ENCODE results near the gene ACAP1.
"Not testable (repeated sequence)": the region's sequence is repeated elsewhere in the genome, so short reads cannot be mapped to it uniquely, and the experiment has no call there.

Gene ACAP1

DNA sequence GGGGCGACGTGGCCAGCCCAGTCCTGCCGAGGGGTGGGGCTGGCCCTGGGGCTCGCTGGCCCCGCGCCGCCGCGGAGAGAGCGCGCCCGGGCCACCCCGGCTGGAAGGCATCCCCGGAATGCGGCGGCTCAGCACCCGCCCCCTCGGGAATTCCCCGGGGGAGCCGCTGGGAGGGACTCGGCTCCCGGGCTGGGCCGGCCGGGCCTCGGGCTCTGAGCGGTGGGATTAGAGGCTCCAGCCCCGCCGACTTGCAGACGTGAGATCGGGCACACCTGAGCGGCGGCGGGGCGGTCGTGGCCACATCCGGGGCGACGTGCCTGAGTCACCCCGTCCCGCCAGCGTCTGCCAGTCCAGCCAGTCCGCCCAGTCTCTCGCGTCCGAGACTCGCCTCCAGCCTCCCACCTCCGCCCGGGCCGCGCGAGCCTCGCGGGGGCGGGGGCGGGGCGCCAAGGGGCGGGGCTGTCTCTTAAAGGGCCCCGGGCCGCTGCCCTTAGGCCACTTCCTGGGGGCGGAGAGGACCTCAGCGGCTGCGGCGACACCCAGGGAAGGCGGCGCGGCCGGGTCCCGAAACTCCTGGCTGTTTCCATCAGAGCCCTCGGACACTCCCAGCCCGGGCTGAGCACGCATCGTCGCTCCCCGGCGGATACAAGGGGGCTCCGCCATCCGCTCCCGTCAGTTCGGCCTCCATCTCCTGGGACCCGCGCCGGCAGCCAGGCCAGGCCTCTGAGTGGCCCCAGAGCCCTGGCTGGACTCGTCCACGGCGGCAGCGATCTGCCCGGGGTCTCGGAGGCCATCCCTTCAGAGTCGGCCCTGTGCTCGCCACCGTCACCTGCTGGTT is 15.6 kb downstream of the ACAP1 start, which contains the start of gene KCTD11:
Gene KCTD11 (plus strand): TSS at position 498 of the 838 bp plus-strand sequence.
- Mint-ChIP-seq H3K9me3 (no peaks in the 10 kb centered on the region), H3K4me1 (peaks cover 30% of the 10 kb centered on the region)

DNA sequence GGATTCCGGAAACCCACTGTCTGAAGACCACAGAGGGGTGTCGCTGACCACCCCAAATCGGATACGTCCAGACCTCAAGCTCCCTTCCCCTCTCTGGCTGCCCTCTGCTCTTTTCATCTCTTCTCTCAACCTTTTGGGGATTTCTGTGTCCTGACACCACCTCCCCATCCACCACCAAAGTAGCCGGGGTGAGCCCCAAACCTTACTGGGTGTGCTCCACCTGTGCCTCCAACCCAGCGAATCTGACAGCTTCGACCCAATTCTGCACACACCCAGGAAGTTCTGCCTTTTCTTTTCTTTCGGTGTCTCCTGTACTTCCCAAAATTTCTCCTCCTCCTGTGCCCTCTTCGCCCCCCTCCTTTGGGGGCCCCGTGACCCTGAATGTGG is 16.2 kb downstream of the ACAP1 start:
- H3K27me3 Mint-ChIP-seq, result no peaks in the 10 kb centered on the region
- no peak for DNase-seq (ENCODE audit: low spot score in 2 of 2)
- peaks cover 30% of the 10 kb centered on the region for H3K4me1 Mint-ChIP-seq
- peak overlapping the region; percentile 96 for H3K4me3 Mint-ChIP-seq
- peak overlapping the region; percentile 90 for H3K27ac Mint-ChIP-seq
- no peaks in the 10 kb centered on the region for H3K9me3 Mint-ChIP-seq
- ATAC-seq (ENCODE audit: low read depth), result no peak
- peaks cover 4% of the 10 kb centered on the region for H3K36me3 Mint-ChIP-seq

More for the DNA sequence above, 15.6 kb downstream of the ACAP1 start, which contains the start of gene KCTD11:
- ATAC-seq (ENCODE audit: low read depth), result peak; percentile 42
- Mint-ChIP-seq H3K36me3 (peaks cover 8% of the 10 kb centered on the region), H3K4me3 (peak within 1 kb of the TSS; percentile 96), H3K27ac (peak within 1 kb of the TSS; percentile 90), H3K27me3 (no peaks in the 10 kb centered on the region)
- DNase-seq (ENCODE audit: low spot score in 2 of 2), result peak; percentile 50 to 68

DNA sequence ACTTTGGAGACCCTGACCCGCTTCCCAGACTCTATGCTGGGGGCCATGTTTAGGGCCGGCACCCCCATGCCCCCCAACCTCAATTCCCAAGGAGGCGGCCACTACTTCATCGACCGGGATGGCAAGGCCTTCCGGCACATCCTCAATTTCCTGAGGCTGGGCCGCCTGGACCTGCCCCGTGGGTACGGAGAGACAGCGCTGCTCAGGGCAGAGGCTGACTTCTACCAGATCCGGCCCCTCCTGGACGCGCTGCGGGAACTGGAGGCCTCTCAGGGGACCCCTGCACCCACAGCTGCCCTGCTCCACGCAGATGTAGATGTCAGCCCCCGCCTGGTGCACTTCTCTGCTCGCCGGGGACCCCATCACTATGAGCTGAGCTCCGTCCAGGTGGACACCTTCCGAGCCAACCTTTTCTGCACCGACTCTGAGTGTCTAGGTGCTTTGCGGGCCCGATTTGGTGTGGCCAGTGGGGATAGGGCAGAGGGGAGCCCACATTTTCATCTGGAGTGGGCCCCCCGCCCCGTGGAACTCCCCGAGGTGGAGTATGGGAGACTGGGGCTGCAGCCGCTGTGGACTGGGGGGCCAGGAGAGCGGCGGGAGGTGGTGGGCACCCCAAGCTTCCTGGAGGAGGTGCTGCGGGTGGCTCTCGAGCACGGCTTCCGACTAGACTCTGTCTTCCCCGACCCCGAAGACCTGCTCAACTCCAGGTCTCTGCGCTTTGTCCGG is 16.7 kb downstream of the ACAP1 start:
- Mint-ChIP-seq H3K4me3 (peak overlapping the region; percentile 96), H3K36me3 (peaks cover 3% of the 10 kb centered on the region), H3K9me3 (no peaks in the 10 kb centered on the region), H3K27ac (peak overlapping the region; percentile 90), H3K4me1 (peaks cover 30% of the 10 kb centered on the region), H3K27me3 (no peaks in the 10 kb centered on the region)
- ATAC-seq (ENCODE audit: low read depth), result no peak
- DNase-seq (ENCODE audit: low spot score in 2 of 2), result no peak

DNA sequence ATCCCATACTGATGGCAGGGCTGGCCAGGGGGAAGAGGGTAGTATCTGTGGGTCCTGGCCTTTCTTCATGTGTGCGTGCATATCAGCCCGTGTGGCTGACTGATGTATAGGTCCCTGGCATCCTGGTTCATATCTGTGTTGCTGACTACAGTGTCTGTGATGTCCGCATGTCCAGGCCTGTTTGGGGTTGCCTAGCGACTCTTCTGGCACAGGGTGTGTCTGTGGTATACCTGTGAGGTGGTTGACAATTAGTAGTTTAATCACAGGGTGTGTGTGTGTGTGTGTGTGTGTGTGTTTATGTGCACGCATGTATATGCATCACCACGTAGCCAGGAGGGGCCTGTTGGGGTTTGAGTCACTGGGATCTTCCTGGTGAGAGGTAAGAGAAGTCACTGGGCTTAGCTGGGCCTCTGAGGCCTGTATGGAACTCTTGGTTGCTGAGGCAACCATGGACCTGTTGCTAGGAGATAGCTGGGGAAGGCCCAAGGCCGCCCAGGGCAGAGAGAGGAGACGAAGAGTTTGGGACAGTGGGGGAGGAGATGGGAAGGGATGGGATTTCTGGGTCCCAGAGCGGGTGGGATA is 18.0 kb downstream of the ACAP1 start:
- peaks cover 26% of the 10 kb centered on the region for H3K4me1 Mint-ChIP-seq
- no peaks in the 10 kb centered on the region for H3K36me3 Mint-ChIP-seq
- ATAC-seq (ENCODE audit: low read depth) (no peak), DNase-seq (ENCODE audit: low spot score in 2 of 2) (no peak)
- no peaks in the 10 kb centered on the region for H3K9me3 Mint-ChIP-seq
- no peaks in the 10 kb centered on the region for H3K27me3 Mint-ChIP-seq
- no peak overlapping the region for H3K4me3 Mint-ChIP-seq
- H3K27ac Mint-ChIP-seq, result peak overlapping the region; percentile 54

DNA sequence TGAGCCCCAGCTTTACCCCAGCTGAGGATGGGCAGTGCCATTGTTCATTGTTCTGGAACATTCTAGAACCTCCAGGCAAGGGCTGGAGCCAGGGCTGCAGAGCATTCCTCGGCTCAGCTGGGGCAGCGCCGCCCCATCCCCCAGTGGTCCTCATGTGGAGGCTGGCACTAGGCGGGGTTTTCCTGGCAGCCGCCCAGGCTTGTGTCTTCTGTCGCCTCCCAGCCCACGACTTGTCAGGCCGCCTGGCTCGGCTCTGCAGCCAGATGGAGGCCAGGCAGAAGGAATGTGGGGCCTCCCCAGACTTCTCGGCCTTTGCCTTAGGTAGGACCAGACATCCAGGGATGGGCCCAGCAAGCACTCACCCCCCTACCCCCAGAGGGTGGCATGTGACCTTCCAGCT is 18.7 kb downstream of the ACAP1 start, which contains the start of gene TMEM95:
Gene TMEM95 (plus strand): TSS at position 104 of the 400 bp plus-strand sequence. CDS start 49 bp downstream, at position 153.
- DNase-seq (ENCODE audit: low spot score in 2 of 2) (no peak), ATAC-seq (ENCODE audit: low read depth) (no peak)
- Mint-ChIP-seq H3K4me1 (peaks cover 23% of the 10 kb centered on the region), H3K4me3 (no peak within 1 kb of the TSS), H3K36me3 (no peaks in the 10 kb centered on the region), H3K9me3 (no peaks in the 10 kb centered on the region), H3K27ac (peak within 1 kb of the TSS; percentile 54), H3K27me3 (no peaks in the 10 kb centered on the region)

DNA sequence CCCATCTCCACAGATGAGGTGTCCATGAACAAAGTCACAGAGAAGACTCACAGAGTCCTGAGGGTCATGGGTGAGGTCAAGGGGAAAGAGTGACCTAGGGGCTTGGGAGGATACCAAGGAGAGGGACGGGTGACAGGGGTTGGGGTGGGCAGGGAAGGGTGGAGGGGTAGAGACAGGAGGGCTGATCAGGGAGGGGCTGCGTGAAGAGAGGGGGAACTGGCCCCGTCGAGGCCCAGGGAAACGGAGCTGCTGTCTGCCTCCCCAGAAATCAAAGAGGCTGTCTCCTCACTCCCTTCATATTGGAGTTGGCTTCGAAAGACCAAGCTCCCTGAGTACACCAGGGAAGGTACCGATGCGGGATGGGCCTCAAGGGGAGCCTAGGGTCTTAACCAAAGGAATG is 19.2 kb downstream of the ACAP1 start:
- Mint-ChIP-seq H3K27ac (no peak overlapping the region), H3K4me1 (peaks cover 20% of the 10 kb centered on the region), H3K36me3 (no peaks in the 10 kb centered on the region), H3K9me3 (no peaks in the 10 kb centered on the region), H3K27me3 (no peaks in the 10 kb centered on the region), H3K4me3 (no peak overlapping the region)
- no peak for DNase-seq (ENCODE audit: low spot score in 2 of 2)
- no peak for ATAC-seq (ENCODE audit: low read depth)

DNA sequence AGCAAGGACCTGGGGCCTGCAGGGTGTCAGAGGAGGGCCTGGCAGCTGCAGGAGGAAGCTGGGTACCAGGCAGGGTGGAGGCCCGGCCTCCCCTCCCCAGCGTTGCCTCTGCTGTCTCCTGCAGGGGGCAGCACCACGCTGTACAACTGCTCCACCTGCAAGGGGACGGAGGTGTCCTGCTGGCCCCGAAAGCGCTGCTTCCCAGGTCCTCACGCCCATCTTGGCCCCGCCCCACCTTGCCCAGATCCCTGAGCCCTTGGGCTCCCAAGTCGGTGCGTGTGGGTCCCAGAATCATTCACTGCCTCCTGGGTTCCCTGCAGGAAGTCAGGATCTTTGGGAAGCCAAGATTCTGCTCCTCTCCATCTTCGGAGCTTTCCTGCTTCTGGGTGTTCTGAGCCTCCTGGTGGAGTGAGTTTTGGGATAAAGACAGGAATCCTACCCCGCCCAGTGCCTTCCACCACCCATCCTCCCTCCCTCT is 19.8 kb downstream of the ACAP1 start:
- no peak overlapping the region for H3K27ac Mint-ChIP-seq
- no peaks in the 10 kb centered on the region for H3K9me3 Mint-ChIP-seq
- DNase-seq (ENCODE audit: low spot score in 2 of 2) (peak; percentile 87 to 88), ATAC-seq (ENCODE audit: low read depth) (peak; percentile 71)
- H3K4me1 Mint-ChIP-seq, result peaks cover 20% of the 10 kb centered on the region
- H3K27me3 Mint-ChIP-seq, result no peaks in the 10 kb centered on the region
- H3K4me3 Mint-ChIP-seq, result no peak overlapping the region
- no peaks in the 10 kb centered on the region for H3K36me3 Mint-ChIP-seq

DNA sequence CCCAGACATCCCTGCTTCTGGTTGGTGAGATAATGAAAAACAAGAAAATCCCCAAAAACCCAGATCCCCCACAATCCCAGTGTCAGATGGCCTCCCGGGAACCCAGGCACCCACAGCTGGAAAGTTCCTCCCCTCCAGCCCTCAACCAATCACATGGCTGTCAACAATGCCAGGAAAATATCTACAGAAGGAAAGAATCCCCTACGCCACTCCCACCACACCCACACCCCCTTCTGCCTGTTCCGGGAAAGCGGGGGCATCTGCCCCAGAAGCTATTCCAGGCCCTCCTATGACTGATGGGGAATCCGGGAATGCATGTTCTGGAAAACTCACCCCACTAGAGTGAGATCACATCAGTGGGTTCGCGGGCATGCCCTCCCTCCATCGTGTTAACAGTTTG is 20.4 kb downstream of the ACAP1 start:
- Mint-ChIP-seq H3K27me3 (peaks cover 1% of the 10 kb centered on the region), H3K9me3 (no peaks in the 10 kb centered on the region), H3K4me3 (no peak overlapping the region), H3K27ac (no peak overlapping the region), H3K4me1 (peaks cover 17% of the 10 kb centered on the region), H3K36me3 (no peaks in the 10 kb centered on the region)
- DNase-seq (ENCODE audit: low spot score in 2 of 2) (no peak), ATAC-seq (ENCODE audit: low read depth) (no peak)

DNA sequence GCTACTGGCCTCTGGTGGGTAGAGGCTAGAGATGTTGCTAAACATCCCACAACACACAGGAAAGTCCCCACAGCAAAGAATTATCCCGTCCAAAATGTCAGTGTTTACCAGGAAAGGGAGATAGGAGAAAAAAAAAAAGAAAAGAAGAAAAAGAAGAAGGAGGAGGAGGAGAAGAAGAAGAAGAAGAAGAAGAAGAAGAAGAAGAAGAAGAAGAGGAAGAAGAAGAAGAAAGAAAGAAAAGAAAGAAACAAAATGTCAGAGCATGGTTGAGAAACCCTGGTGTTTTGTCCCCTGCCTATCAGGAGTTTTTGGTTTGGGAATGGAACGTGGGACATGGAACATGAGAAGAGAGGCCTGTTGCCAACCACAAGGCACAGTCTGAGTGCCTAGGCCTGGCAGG is 21.1 kb downstream of the ACAP1 start:
- H3K36me3 Mint-ChIP-seq, result no peaks in the 10 kb centered on the region
- no peaks in the 10 kb centered on the region for H3K9me3 Mint-ChIP-seq
- peaks cover 16% of the 10 kb centered on the region for H3K4me1 Mint-ChIP-seq
- no peak overlapping the region for H3K4me3 Mint-ChIP-seq
- DNase-seq (ENCODE audit: low spot score in 2 of 2) (no peak), ATAC-seq (ENCODE audit: low read depth) (no peak)
- peaks cover 5% of the 10 kb centered on the region for H3K27me3 Mint-ChIP-seq
- no peak overlapping the region for H3K27ac Mint-ChIP-seq

DNA sequence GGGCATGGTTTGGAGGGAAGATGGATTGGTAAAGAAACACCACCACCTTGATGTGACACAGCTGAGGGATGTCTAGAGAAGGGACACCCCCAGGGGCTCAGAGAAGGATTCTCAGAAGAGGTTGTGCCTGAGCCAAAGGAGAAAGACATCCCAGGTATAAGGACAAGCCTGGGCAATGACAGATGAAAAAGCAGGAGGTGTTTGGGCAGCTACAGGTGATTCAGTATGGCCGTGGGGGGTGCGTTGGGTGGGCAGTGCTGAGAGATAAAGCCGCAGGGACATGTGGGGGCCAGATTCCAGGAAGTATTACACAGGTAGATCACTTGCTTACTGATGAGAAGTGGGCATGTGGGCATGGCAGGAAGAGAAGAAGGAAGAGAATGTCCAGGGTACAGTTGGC is 25.6 kb downstream of the ACAP1 start:
- DNase-seq (ENCODE audit: low spot score in 2 of 2), result no peak
- Mint-ChIP-seq H3K27ac (no peak overlapping the region), H3K4me3 (no peak overlapping the region), H3K36me3 (no peaks in the 10 kb centered on the region), H3K9me3 (no peaks in the 10 kb centered on the region), H3K4me1 (no peaks in the 10 kb centered on the region), H3K27me3 (peaks cover 6% of the 10 kb centered on the region)
- ATAC-seq (ENCODE audit: low read depth), result no peak

DNA sequence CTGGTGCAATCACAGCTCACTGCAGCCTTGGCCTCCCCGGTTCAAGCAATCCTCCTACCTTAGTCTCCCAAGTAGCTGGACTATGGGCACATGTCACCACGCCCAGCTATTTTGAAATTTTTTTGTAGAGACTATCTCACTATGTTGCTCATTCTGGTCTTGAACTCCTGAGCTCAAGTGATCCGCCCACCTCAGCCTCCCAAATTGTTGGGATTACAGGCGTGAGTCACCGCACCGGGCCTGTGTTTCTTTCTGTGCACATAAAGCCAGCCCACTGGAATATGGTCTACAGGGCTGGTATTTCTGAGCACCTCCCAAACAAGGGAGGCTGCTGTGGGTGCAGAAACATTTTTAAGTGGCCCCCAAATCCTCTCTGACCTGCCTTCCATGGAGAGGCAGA is 27.0 kb downstream of the ACAP1 start:
- no peak for DNase-seq (ENCODE audit: low spot score in 2 of 2)
- Mint-ChIP-seq H3K9me3 (no peaks in the 10 kb centered on the region), H3K27me3 (peaks cover 8% of the 10 kb centered on the region), H3K27ac (no peak overlapping the region), H3K4me1 (peaks cover 2% of the 10 kb centered on the region), H3K4me3 (no peak overlapping the region), H3K36me3 (no peaks in the 10 kb centered on the region)
- ATAC-seq (ENCODE audit: low read depth), result no peak

DNA sequence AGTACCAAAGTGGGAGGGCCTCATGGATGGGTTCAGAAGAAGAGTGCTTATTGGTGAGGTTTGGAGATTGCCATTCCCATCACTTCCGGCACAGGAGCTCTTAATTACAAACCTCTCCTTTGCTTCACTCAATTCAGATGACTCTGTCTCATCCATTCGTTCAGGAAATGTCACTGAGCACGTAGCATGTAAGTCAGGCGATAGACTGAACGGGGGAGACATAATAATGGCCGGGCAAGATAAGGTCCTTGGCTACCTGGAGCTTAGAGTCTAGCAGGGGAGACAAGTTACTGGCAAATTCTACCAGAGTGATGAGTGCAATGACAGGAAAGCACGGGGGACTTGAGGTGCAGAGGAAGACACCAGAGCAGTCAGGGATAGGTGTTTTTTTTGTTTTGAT is 29.6 kb downstream of the ACAP1 start:
- H3K4me3 Mint-ChIP-seq; H3K4me1 Mint-ChIP-seq; H3K9me3 Mint-ChIP-seq; H3K36me3 Mint-ChIP-seq; DNase-seq (ENCODE audit: low spot score in 2 of 2); H3K27ac Mint-ChIP-seq; ATAC-seq (ENCODE audit: low read depth): not testable (repeated sequence)
- peaks cover 12% of the 10 kb centered on the region for H3K27me3 Mint-ChIP-seq

DNA sequence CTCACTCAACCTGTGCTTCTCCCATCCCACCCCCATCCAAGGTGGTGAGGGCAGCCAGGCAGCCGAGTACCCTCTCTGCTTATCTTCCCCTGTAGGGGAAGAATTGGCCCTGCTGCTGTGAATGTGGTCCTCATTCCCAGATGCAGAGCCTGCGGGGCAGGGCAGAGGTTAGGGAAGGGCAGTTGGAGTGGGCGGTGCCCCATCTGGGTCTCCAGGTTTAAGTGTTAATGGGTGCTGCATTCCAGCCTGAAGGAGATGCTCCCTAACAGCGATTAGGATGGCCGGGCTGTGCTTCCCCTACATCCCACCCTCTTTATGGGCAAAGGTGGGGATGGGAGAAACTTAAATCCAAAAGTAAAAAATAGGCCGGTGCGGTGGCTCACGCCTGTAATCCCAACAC is 30.8 kb downstream of the ACAP1 start:
- no peak overlapping the region for H3K4me3 Mint-ChIP-seq

More for the DNA sequence above, 30.8 kb downstream of the ACAP1 start:
- ATAC-seq (ENCODE audit: low read depth), result no peak
- Mint-ChIP-seq H3K4me1 (peaks cover 4% of the 10 kb centered on the region), H3K36me3 (no peaks in the 10 kb centered on the region), H3K9me3 (no peaks in the 10 kb centered on the region), H3K27me3 (peaks cover 7% of the 10 kb centered on the region), H3K27ac (no peak overlapping the region)
- DNase-seq (ENCODE audit: low spot score in 2 of 2), result no peak
